Ovary (tissue), 9 donors: ENCODE results near the gene SGCE. TPM values are rescaled to one million over a fixed set of nuclear protein-coding genes. Genes with fewer than 3 reads are reported as not detected.

Source experiments
- DNase-seq, 5 donors: peaks; one replicate each; pipeline ENCODE4 v3.0.0-alpha.2; 2019 to 2020
- H3K27ac ChIP-seq, 2 donors: fragments of 200-600 bp; one replicate each; pipeline versions ENCODE4 v1.5.1 to v1.8.0; 2019 to 2022
- H3K27me3 ChIP-seq: fragments of 200-600 bp; one replicate; pipeline ENCODE4 v1.8.0; 2022
- H3K36me3 ChIP-seq: fragments of 200-600 bp; sonication (generic); one replicate; pipeline ENCODE4 v1.5.1; 2019
- H3K4me1 ChIP-seq: one replicate; pipeline ENCODE4 v1.8.1; 2013; ENCODE audit warnings: mild to moderate bottlenecking, moderate library complexity; ENCODE audit not compliant: insufficient read depth
- H3K4me3 ChIP-seq: fragments of 200-600 bp; sonication (generic); one replicate; pipeline ENCODE4 v1.5.1; 2017
- H3K9me3 ChIP-seq, 2 donors: fragments of 200-600 bp in 1 of 2; sonication (generic) in 1 of 2; one replicate each; pipeline versions ENCODE4 v1.5.1 to v1.8.1; 2013 to 2019; ENCODE audit warnings: mild to moderate bottlenecking in 1 of 2, moderate library complexity in 1 of 2
- CTCF ChIP-seq, 3 donors: fragments of 450-650 bp in 2 of 3; fragments of 200-600 bp in 1 of 3; IDR thresholded peaks; one replicate each; pipeline versions ENCODE4 v1.5.1 to v1.8.0; 2016 to 2022; ENCODE audit warnings: antibody characterized with exemption in 3 of 3, mild to moderate bottlenecking in 1 of 3
- EP300 ChIP-seq: sonication (generic); formaldehyde crosslinking; IDR thresholded peaks from one replicate; pipeline ENCODE4 v1.6.1; 2017; ENCODE audit warnings: antibody characterized with exemption
- POLR2A ChIP-seq: fragments of 450-650 bp; IDR thresholded peaks from one replicate; pipeline ENCODE4 v1.6.1; 2017; ENCODE audit warnings: antibody characterized with exemption, mild to moderate bottlenecking, moderate library complexity
- WGBS, 3 donors: extraction: QIAGEN DNeasy Blood & Tissue Kit in 1 of 3; methylation state at CpG; one replicate each; pipeline versions ENCODE4 v1.1.5 to v1.1.7; 2013 to 2017; 5-methylcytosine and 5-hydroxymethylcytosine counted together
- intact Hi-C, 4 donors: fragments of 100-400 bp; cut with DNase I; formaldehyde crosslinking; loops; one replicate each; pipeline versions ENCODE4 v1.11.0 to v1.15.1; 2022 to 2023
- polyA plus RNA-seq, 2 donors: library from polyadenylated mRNA; stranded (reverse); fragments of 200-250 nt in 1 of 2; fragments of 350-450 nt in 1 of 2; fragmentation: Illumina TruSeq in 1 of 2; extraction: RNeasy Lipid Tissue Mini Kit (QIAGEN cat#74804) in 1 of 2; gene quantifications; one replicate each; pipeline ENCODE4 v1.2.3, GENCODE V29; 2013 to 2014
- total RNA-seq, 7 donors: library from RNA; depleted of rRNA in 2 of 7; stranded (reverse); fragments of >200 nt in 2 of 7; fragmentation: NEBNext Ultra II Directional in 3 of 7; extraction: Animal tissue kit (Norgen Biotek cat#: 25700) in 3 of 7; gene quantifications; one replicate each; pipeline versions ENCODE4 v1.1.0 to v1.2.4, GENCODE V29; 2016 to 2023
- donor health status: DM: no; HTN: no; CAD: no; lungs with moderate emphysema.
- donor health status: DM: no; HTN: no; CAD: no.
- donor health status: Bipolar disorder and iron deficiency.
- donor health status: DM: yes; HTN: yes; CAD: no.
- donor health status: DM: no; HTN: no; CAD: no.
- donor health status: DM: yes; HTN: yes; CAD: no.

The SGCE gene
- total and polyA plus RNA-seq, 9 donors = 104 to 183 (median 115) TPM

- TF ChIP-seq EP300 = no peak
- Histone ChIP-seq H3K4me1 (no peaks in the 10 kb centered on the region), H3K27ac (no peak overlapping the region), H3K9me3 (no peaks in the 10 kb centered on the region), H3K4me3 (no peak overlapping the region), H3K36me3 (no peaks in the 10 kb centered on the region), H3K27me3 (no peaks in the 10 kb centered on the region)
- intact Hi-C loops = no loop called here
- 53 to 69% (median 65%) methylated on average over 1 of the region's 1 CpG for WGBS, 3 donors
- DNase-seq = no peak
Observed at GRCh38 chr7:94580601-94581000, 75.3 kb downstream of the SGCE start.

- Histone ChIP-seq H3K27ac (no peak overlapping the region), H3K36me3 (no peaks in the 10 kb centered on the region), H3K4me1 (no peaks in the 10 kb centered on the region), H3K9me3 (peaks cover 0 to 3% of the 10 kb centered on the region in 2 donors), H3K4me3 (no peak overlapping the region), H3K27me3 (no peaks in the 10 kb centered on the region)
- intact Hi-C loops = no loop called here
- no peak for DNase-seq
- 66 to 77% (median 76%) methylated on average over 2 of the region's 2 CpGs for WGBS, 3 donors
- no peak for TF ChIP-seq CTCF (IDR thresholded peaks at IDR 0.05)
- no peak for TF ChIP-seq EP300
- TF ChIP-seq POLR2A = no peak
Observed at GRCh38 chr7:94579470-94579869, 76.5 kb downstream of the SGCE start.

- no peak for TF ChIP-seq EP300
- no peak for TF ChIP-seq POLR2A
- no peak for TF ChIP-seq CTCF (IDR thresholded peaks at IDR 0.05)
- Histone ChIP-seq H3K36me3 (no peaks in the 10 kb centered on the region), H3K27me3 (no peaks in the 10 kb centered on the region), H3K27ac (no peak overlapping the region), H3K4me3 (no peak overlapping the region), H3K4me1 (no peaks in the 10 kb centered on the region), H3K9me3 (peaks cover 0 to 3% of the 10 kb centered on the region in 2 donors)
- DNase-seq = no peak
- intact Hi-C loops = no loop called here
Observed at GRCh38 chr7:94578614-94579013, 77.3 kb downstream of the SGCE start.

- H3K9me3 ChIP-seq = peaks cover 0 to 3% of the 10 kb centered on the region in 2 donors
- no peak overlapping the region for H3K27ac ChIP-seq
- H3K4me3 ChIP-seq = no peak overlapping the region
- no peaks in the 10 kb centered on the region for H3K4me1 ChIP-seq
- WGBS, 3 donors = 93 to 98% (median 93%) methylated on average over 1 of the region's 1 CpG
- DNase-seq = no peak
- intact Hi-C loops = no loop called here
- no peak for TF ChIP-seq CTCF (IDR thresholded peaks at IDR 0.05)
- no peak for TF ChIP-seq EP300
- no peak for TF ChIP-seq POLR2A
- no peaks in the 10 kb centered on the region for H3K36me3 ChIP-seq
- no peaks in the 10 kb centered on the region for H3K27me3 ChIP-seq
Observed at GRCh38 chr7:94577357-94577756, 78.6 kb downstream of the SGCE start.

- DNase-seq = no peak
- WGBS, 3 donors = 70 to 98% (median 97%) methylated on average over 2 of the region's 2 CpGs
- Histone ChIP-seq H3K4me1 (no peaks in the 10 kb centered on the region), H3K4me3 (no peak overlapping the region), H3K27me3 (no peaks in the 10 kb centered on the region), H3K27ac (no peak overlapping the region), H3K9me3 (peaks cover 0 to 3% of the 10 kb centered on the region in 2 donors), H3K36me3 (no peaks in the 10 kb centered on the region)
- intact Hi-C loops = no loop called here
- TF ChIP-seq POLR2A (no peak), EP300 (no peak), CTCF (IDR thresholded peaks at IDR 0.05) (no peak)
Observed at GRCh38 chr7:94576316-94576715, 79.6 kb downstream of the SGCE start.
